Measurements from ENCODE around the gene OLAH.

- TF ChIP-seq POLR2AphosphoS5 (IDR thresholded peaks at IDR 0.05), result no peak
- no peak for TF ChIP-seq CTCF (IDR thresholded peaks at IDR 0.05 in 8 of 11, conservative IDR thresholded peaks at IDR 0.05 in 3 of 11)
- no peak for TF ChIP-seq POLR2A (IDR thresholded peaks at IDR 0.05)
Observed at GRCh38 chr10:15060638-15061037, 16.9 kb downstream of the OLAH start.

All from spleen (tissue), 7 donors.